Activated naive CD4-positive, alpha-beta T cell treated with anti-CD3 and anti-CD28 coated beads, Interleukin-2, amount 50 U/mL, for 24 hours (primary cell): ENCODE results near the gene AGFG2.

Source experiments
- H3K27ac Mint-ChIP-seq: one replicate; pipeline ENCODE4 v1.8.0; 2021; ENCODE audit warnings: mild to moderate bottlenecking, mixed read lengths
- H3K27me3 Mint-ChIP-seq: one replicate; pipeline ENCODE4 v1.8.0; 2021; ENCODE audit warnings: mixed read lengths
- H3K36me3 Mint-ChIP-seq: one replicate; pipeline ENCODE4 v1.8.0; 2021; ENCODE audit warnings: mixed read lengths
- H3K4me1 Mint-ChIP-seq: one replicate; pipeline ENCODE4 v1.8.0; 2021; ENCODE audit warnings: mixed read lengths
- H3K4me3 Mint-ChIP-seq: one replicate; pipeline ENCODE4 v1.8.0; 2021; ENCODE audit warnings: mild to moderate bottlenecking, mixed read lengths
- H3K9me3 Mint-ChIP-seq: one replicate; pipeline ENCODE4 v1.8.0; 2021; ENCODE audit warnings: mixed read lengths

Gene AGFG2

GRCh38 chr7:100583132-100584053, 44.4 kb downstream of the AGFG2 start:
- H3K4me1 Mint-ChIP-seq, result peaks cover 47% of the 10 kb centered on the region

GRCh38 chr7:100584054-100584682, 45.2 kb downstream of the AGFG2 start:
- Mint-ChIP-seq H3K9me3 (no peaks in the 10 kb centered on the region), H3K27me3 (no peaks in the 10 kb centered on the region), H3K4me1 (peaks cover 48% of the 10 kb centered on the region), H3K27ac (peak overlapping the region; percentile 92), H3K36me3 (peaks cover 3% of the 10 kb centered on the region), H3K4me3 (peak overlapping the region; percentile 97)

More at GRCh38 chr7:100583132-100584053, 44.4 kb downstream of the AGFG2 start:
- Mint-ChIP-seq H3K27ac (peak overlapping the region; percentile 92), H3K4me3 (peak overlapping the region; percentile 97), H3K9me3 (no peaks in the 10 kb centered on the region), H3K27me3 (no peaks in the 10 kb centered on the region), H3K36me3 (peaks cover 3% of the 10 kb centered on the region)

GRCh38 chr7:100584683-100585510, 45.9 kb downstream of the AGFG2 start:
- Mint-ChIP-seq H3K9me3 (no peaks in the 10 kb centered on the region), H3K27ac (peak overlapping the region; percentile 94), H3K4me1 (peaks cover 45% of the 10 kb centered on the region), H3K27me3 (no peaks in the 10 kb centered on the region), H3K4me3 (peak overlapping the region; percentile 97), H3K36me3 (no peaks in the 10 kb centered on the region)

GRCh38 chr7:100585511-100586265, 46.7 kb downstream of the AGFG2 start, which contains the start of gene LRCH4:
Gene LRCH4, minus strand, starts transcription at chr7:100586129. Its CDS starts 29 bp downstream, at chr7:100586100.
- no peaks in the 10 kb centered on the region for H3K36me3 Mint-ChIP-seq
- H3K4me1 Mint-ChIP-seq, result peaks cover 45% of the 10 kb centered on the region
- peak within 1 kb of the TSS; percentile 97 for H3K4me3 Mint-ChIP-seq
- no peaks in the 10 kb centered on the region for H3K27me3 Mint-ChIP-seq
- H3K27ac Mint-ChIP-seq, result peak within 1 kb of the TSS; percentile 94
- no peaks in the 10 kb centered on the region for H3K9me3 Mint-ChIP-seq

GRCh38 chr7:100586266-100587025, 47.4 kb downstream of the AGFG2 start, which contains the start of gene FBXO24:
Gene FBXO24, plus strand, starts transcription at chr7:100586328. Its CDS starts 298 bp downstream, at chr7:100586626.
- peaks cover 41% of the 10 kb centered on the region for H3K4me1 Mint-ChIP-seq
- no peaks in the 10 kb centered on the region for H3K27me3 Mint-ChIP-seq
- peak within 1 kb of the TSS; percentile 94 for H3K27ac Mint-ChIP-seq
- peak within 1 kb of the TSS; percentile 97 for H3K4me3 Mint-ChIP-seq
- no peaks in the 10 kb centered on the region for H3K9me3 Mint-ChIP-seq
- H3K36me3 Mint-ChIP-seq, result no peaks in the 10 kb centered on the region

GRCh38 chr7:100588438-100588837, 49.4 kb downstream of the AGFG2 start:
- peak overlapping the region; percentile 33 for H3K4me3 Mint-ChIP-seq
- H3K9me3 Mint-ChIP-seq, result no peaks in the 10 kb centered on the region
- H3K27me3 Mint-ChIP-seq, result no peaks in the 10 kb centered on the region
- H3K36me3 Mint-ChIP-seq, result no peaks in the 10 kb centered on the region
- peaks cover 30% of the 10 kb centered on the region for H3K4me1 Mint-ChIP-seq
- no peak overlapping the region for H3K27ac Mint-ChIP-seq

- no peaks in the 10 kb centered on the region for H3K27me3 Mint-ChIP-seq
- peak overlapping the region; percentile 70 for H3K27ac Mint-ChIP-seq
- no peak overlapping the region for H3K4me3 Mint-ChIP-seq
- peaks cover 21% of the 10 kb centered on the region for H3K4me1 Mint-ChIP-seq
- H3K36me3 Mint-ChIP-seq, result no peaks in the 10 kb centered on the region
- H3K9me3 Mint-ChIP-seq, result no peaks in the 10 kb centered on the region
Observed at GRCh38 chr7:100589341-100589947, 50.4 kb downstream of the AGFG2 start.

- H3K27me3 Mint-ChIP-seq, result no peaks in the 10 kb centered on the region
- no peak overlapping the region for H3K4me3 Mint-ChIP-seq
- H3K4me1 Mint-ChIP-seq, result peaks cover 13% of the 10 kb centered on the region
- peak overlapping the region; percentile 17 for H3K27ac Mint-ChIP-seq
- H3K9me3 Mint-ChIP-seq, result no peaks in the 10 kb centered on the region
- no peaks in the 10 kb centered on the region for H3K36me3 Mint-ChIP-seq
Observed at GRCh38 chr7:100590077-100590737, 51.2 kb downstream of the AGFG2 start.

GRCh38 chr7:100591596-100591995, 52.6 kb downstream of the AGFG2 start:
- H3K4me3 Mint-ChIP-seq, result no peak overlapping the region
- H3K36me3 Mint-ChIP-seq, result no peaks in the 10 kb centered on the region
- peaks cover 7% of the 10 kb centered on the region for H3K4me1 Mint-ChIP-seq
- H3K27me3 Mint-ChIP-seq, result no peaks in the 10 kb centered on the region
- H3K27ac Mint-ChIP-seq, result no peak overlapping the region
- no peaks in the 10 kb centered on the region for H3K9me3 Mint-ChIP-seq

GRCh38 chr7:100595188-100595587, 56.2 kb downstream of the AGFG2 start:
- H3K36me3 Mint-ChIP-seq, result no peaks in the 10 kb centered on the region
- H3K9me3 Mint-ChIP-seq, result no peaks in the 10 kb centered on the region
- no peaks in the 10 kb centered on the region for H3K27me3 Mint-ChIP-seq
- peaks cover 4% of the 10 kb centered on the region for H3K4me1 Mint-ChIP-seq
- H3K27ac Mint-ChIP-seq, result no peak overlapping the region
- no peak overlapping the region for H3K4me3 Mint-ChIP-seq

GRCh38 chr7:100598425-100598824, 59.4 kb downstream of the AGFG2 start:
- Mint-ChIP-seq H3K27me3 (no peaks in the 10 kb centered on the region), H3K36me3 (no peaks in the 10 kb centered on the region), H3K27ac (no peak overlapping the region), H3K4me3 (no peak overlapping the region), H3K4me1 (peaks cover 6% of the 10 kb centered on the region), H3K9me3 (no peaks in the 10 kb centered on the region)

- peaks cover 12% of the 10 kb centered on the region for H3K4me1 Mint-ChIP-seq
- no peaks in the 10 kb centered on the region for H3K36me3 Mint-ChIP-seq
- H3K27me3 Mint-ChIP-seq, result no peaks in the 10 kb centered on the region
- H3K4me3 Mint-ChIP-seq, result no peak overlapping the region
- no peaks in the 10 kb centered on the region for H3K9me3 Mint-ChIP-seq
- H3K27ac Mint-ChIP-seq, result no peak overlapping the region
Observed at GRCh38 chr7:100599911-100600729, 61.1 kb downstream of the AGFG2 start.

- H3K27me3 Mint-ChIP-seq, result no peaks in the 10 kb centered on the region
Observed at GRCh38 chr7:100600730-100601038, 61.7 kb downstream of the AGFG2 start.

More at GRCh38 chr7:100600730-100601038, 61.7 kb downstream of the AGFG2 start:
- Mint-ChIP-seq H3K36me3 (no peaks in the 10 kb centered on the region), H3K4me1 (peaks cover 16% of the 10 kb centered on the region), H3K27ac (no peak overlapping the region), H3K4me3 (no peak overlapping the region), H3K9me3 (no peaks in the 10 kb centered on the region)
